ENCODE data around the gene TSEN2. TPM values are rescaled to one million over a fixed set of nuclear protein-coding genes. Genes with fewer than 3 reads are reported as not detected.

TSEN2 gene
- total and polyA plus RNA-seq, 2 of the 13 experiments (the other 11 are each of a cell fraction or from before 2014, with no cell fraction given), result 11.0 to 17.3 TPM

GRCh38 chr3:12444582-12445471 is 39.5 kb upstream of the TSEN2 start (continued):
- TF ChIP-seq ZBTB46 (CRISPR knock-in tag; IDR thresholded peaks at IDR 0.05; ENCODE audit: borderline replicate concordance), result no peak
- TF ChIP-seq CENPX (CRISPR knock-in tag; IDR thresholded peaks at IDR 0.05), result no peak
- TF ChIP-seq ZNF138 (CRISPR knock-in tag; IDR thresholded peaks at IDR 0.05; ENCODE audit: low read depth), result no peak
- TF ChIP-seq MAFG (CRISPR knock-in tag; IDR thresholded peaks at IDR 0.05), result no peak
- no peak for TF ChIP-seq GZF1 (CRISPR knock-in tag; IDR thresholded peaks at IDR 0.05)
- TF ChIP-seq ATF7-NPFF (CRISPR knock-in tag; IDR thresholded peaks at IDR 0.05; ENCODE audit: low read depth), result peak; percentile 49
- TF ChIP-seq UBTF (CRISPR knock-in tag; IDR thresholded peaks at IDR 0.05), result peak; percentile 45; the same call in 1 of the 2 replicates
- no peak for TF ChIP-seq RELA (CRISPR knock-in tag; IDR thresholded peaks at IDR 0.05)
- TF ChIP-seq, protein P1, sequence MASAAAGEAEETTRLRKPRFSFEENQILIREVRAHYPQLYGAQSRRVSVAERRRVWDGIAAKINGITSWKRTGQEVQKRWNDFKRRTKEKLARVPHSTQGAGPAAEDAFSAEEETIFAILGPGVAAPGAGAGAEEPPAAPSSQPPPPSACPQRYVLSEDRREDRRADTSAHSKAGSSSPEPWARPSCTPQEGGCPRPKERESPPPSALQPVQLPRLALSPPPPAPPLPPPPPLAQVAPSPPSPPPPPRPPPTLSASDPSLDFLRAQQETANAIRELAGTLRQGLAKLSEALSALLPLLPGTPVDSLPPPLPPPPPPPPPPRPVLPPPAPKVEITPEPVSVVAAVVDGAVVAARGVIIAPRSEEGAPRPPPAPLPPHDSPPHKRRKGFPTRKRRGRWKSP (CRISPR knock-in tag; IDR thresholded peaks at IDR 0.05), result peak; percentile 99
- no peak; the same call in 1 of the 2 replicates for TF ChIP-seq NRL (CRISPR knock-in tag; IDR thresholded peaks at IDR 0.05; ENCODE audit: borderline replicate concordance)
- no peak; the same call in 1 of the 2 replicates for TF ChIP-seq ZBTB25 (CRISPR knock-in tag; IDR thresholded peaks at IDR 0.05)
- peak; percentile 48; the same call in 1 of the 2 replicates for TF ChIP-seq HOXA3 (CRISPR knock-in tag; IDR thresholded peaks at IDR 0.05)
- TF ChIP-seq ZNF10 (CRISPR knock-in tag; IDR thresholded peaks at IDR 0.05; ENCODE audit: borderline replicate concordance, low read depth), result no peak
- peak; percentile 34; the same call in 1 of the 2 replicates for TF ChIP-seq ZSCAN29 (CRISPR knock-in tag; conservative IDR thresholded peaks at IDR 0.05)
- no peak for TF ChIP-seq CHCHD3 (CRISPR knock-in tag; IDR thresholded peaks at IDR 0.05)
- TF ChIP-seq ZNF513 (CRISPR knock-in tag; conservative IDR thresholded peaks at IDR 0.05), result no peak
- TF ChIP-seq ZFP1 (CRISPR knock-in tag; IDR thresholded peaks at IDR 0.05), result no peak
- TF ChIP-seq HNF4G (IDR thresholded peaks at IDR 0.05; ENCODE audit: borderline replicate concordance, low read depth, low read length), result peak; percentile 84; the same call in 1 of the 2 replicates
- TF ChIP-seq HNF4G (CRISPR knock-in tag; IDR thresholded peaks at IDR 0.05; ENCODE audit: borderline replicate concordance, low read depth), result no peak; the same call in 1 of the 2 replicates
- no peak for TF ChIP-seq ATF3 (CRISPR knock-in tag; IDR thresholded peaks at IDR 0.05)
- no peak for TF ChIP-seq ZSCAN25 (CRISPR knock-in tag; IDR thresholded peaks at IDR 0.05)
